ENCODE results near the gene ASAP2.

Gene ASAP2

DNA sequence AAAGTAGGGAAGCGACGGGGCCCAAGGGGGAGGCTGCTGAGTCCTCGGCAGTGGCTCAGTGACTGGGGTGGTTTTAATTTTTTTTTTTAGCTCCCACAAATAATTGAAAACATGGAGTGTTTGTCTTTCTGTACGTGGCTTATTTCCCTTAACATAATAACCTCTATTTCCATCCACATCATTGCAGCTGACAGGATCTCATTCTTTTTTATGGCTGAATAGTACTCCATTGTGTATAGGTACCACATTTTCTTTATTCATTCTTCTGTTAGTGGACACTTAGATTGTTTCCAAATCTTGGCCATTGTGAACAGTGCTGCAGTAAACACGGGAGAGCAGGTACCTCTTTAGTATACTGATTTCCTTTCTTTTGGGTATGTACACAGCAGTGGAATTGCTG lies 65.1 kb downstream of the ASAP2 start:
- DNase-seq (ENCODE audit: low read depth in 1 of 2, low spot score in 1 of 2), result no peak

DNA sequence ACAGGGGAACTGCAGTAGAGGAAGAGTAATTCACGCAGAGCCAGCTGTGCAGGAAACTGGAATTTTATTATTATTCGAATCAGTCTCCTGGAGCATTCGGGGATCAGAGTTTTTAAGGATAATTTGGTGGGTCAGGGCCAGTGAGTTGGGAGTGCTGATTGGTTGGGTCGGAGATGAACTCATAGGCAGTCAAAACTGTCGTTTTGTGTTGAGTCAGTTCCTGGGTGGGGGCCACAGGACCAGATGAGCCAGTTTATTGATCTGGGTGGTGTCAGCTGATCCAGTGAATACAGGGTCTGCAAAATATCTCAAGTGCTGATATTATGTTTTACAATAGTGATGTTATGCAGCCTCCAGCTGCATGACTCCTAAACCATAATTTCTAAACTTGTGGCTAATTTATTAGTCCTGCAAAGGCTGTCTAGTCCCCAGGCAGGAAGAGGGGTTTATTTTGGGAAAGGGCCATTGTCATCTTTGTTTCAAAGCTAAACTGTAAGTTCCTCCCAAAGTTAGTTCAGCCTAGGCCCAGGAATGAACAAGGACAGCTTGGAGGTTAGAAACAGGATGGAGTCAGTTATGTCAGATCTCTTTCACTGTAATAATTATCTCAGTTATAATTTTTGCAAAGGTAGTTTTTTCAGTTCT lies 67.0 kb downstream of the ASAP2 start:
- DNase-seq (ENCODE audit: low read depth in 1 of 2, low spot score in 1 of 2), result no peak

DNA sequence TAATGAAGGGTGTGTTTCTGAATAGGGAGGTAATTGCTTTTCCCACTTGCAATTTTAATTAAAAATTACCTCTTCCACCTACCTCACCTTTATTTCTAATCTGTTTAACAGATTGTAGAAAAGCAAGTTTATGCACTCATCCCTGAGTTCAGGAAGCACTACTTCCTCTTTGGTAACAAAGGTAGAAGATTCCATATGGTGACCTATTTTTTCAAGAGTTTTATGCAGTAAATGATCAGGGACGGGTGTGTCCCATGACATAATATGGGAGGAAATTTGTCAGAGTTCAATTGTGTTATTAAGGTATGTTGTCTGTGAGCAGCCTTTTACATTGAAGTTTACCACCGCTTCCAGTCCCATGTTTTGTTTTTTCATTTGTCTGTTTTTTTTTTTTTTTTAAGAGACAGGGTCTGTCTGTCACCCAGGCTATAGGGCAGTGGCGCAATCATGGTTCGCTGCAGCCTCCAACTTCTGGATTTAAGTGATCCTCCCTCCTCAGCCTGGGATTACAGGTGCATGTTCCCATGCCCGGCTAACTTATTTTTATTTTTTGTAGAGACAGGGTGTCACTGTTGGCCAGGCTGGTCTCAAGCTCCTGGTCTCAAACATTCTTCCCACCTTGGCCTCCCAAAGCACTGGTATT lies 68.2 kb downstream of the ASAP2 start:
- DNase-seq (ENCODE audit: low read depth in 1 of 2, low spot score in 1 of 2), result no peak

DNA sequence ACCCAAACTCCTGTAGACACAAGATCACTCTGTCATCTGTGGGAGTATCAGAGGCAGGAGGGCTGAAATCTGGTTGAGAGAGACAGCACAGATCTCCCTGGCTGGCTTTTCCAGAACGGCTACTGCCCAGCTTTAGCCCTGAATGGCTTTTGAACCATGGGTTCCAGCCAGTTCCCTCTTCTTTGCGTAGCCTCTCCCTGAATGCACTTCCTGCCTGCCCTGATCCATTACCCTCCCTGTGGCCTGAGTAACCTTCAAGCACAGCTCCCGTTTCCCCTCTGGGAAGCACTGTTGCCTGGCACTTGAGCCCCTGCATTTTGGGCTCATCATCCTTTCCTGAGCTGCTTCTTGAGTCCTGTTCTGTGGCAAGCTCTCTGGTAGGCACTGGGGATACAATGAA lies 68.8 kb downstream of the ASAP2 start:
- no peak for DNase-seq (ENCODE audit: low read depth in 1 of 2, low spot score in 1 of 2)

DNA sequence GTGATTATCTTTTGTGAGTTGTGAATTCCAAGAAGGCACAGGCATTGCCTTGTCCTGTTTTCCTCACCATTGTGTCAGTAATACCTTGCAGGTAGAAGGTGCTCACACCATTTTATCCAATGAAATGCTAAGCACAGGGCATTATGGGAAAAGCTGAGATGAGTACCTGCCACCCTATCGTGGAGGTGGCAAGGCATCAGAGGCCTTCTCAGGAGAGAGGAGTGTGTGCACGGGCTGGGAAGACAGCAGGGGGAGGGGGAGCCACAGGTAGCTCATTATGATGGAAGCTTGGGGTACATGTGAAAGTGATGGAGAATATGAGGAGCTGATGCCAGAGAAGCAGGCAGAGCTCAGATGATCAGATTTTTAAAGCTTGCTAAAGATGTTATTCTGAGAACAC lies 69.5 kb downstream of the ASAP2 start:
- DNase-seq (ENCODE audit: low read depth in 1 of 2, low spot score in 1 of 2), result no peak

DNA sequence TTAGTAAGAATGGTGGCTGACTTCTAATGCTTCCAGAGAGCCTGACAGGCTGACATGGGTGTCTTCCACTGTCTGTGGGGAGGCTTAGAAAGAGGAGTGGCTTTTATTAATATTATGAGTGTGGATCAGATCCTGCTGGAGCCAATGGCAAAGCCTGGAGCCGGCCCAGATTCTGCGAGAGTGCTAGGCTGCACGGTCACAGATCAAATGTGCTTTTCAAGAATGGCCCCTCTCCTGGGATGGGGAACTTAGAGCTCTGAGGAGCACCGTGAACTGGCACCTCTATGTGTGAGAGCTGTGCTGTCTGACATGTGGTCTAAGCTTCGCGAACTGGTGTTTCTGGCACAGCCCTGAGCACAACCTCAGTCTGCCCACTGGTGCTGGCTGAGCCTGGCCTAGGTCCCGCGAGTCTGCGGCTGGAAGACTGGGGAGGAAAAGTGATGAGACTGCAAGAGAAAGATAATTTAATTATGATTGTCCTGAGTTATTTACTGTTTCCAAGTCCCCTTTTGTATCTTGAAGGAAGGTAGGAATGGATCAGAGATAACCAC lies 70.4 kb downstream of the ASAP2 start:
- DNase-seq (ENCODE audit: low read depth in 1 of 2, low spot score in 1 of 2), result no peak

DNA sequence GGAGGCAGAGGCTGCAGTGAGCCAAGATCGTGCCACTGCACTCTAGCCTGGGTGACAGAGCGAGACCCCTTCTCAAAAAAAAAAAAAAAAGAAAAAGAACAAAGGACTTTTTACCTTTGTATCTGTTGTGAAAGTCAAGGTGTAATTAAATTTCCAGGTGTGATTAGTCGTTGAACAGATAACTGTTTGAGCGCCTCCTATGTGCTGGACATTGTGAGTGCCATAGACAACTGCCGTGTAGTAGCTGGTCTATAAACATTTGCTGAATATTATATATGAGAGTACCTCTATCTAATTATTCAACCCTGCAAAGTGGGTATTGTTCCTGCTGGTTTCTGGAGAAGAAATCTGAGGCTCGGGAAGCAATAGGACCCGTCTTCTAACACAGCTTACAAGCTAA lies 71.8 kb downstream of the ASAP2 start:
- DNase-seq (ENCODE audit: low read depth in 1 of 2, low spot score in 1 of 2), result no peak

DNA sequence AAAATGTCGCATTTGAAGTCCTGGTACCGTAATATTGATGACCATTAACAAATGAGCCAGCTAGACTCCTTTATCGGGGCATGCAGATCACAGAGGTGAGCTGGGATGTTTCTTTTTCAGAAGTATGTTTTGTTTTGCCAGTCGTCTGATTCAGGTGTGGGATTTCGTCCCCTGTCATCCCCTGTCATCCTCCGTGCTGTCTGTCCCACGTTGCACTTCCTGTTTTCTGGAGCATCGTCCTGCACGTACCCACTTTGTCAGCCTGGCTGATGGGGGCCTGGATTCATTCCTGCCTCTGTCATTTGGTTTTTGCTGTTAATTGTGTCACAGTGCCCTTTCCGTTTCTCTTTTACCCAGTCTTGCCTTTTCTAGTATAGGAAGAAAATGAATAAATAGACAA lies 72.8 kb downstream of the ASAP2 start:
- DNase-seq (ENCODE audit: low read depth in 1 of 2, low spot score in 1 of 2), result no peak

DNA sequence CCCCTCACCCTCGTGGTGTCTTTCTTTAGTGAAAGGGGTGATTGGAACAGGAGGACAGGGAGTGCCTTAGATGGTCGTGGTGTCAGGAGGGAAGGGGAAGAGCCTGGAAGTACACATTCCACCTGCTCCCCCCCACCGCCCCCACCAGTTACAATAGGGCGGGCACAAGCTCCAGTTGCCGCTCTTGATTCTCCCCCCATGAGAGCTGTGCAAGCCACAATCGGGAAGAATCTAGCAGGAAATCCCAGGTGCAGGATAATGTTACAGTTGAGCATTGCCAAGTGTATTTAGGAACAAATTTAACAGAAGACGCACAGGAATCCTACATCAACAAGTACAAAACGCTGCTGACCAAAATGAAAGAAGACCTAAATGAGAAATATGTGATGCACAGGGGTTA lies 73.6 kb downstream of the ASAP2 start:
- DNase-seq (ENCODE audit: low read depth in 1 of 2, low spot score in 1 of 2), result no peak

DNA sequence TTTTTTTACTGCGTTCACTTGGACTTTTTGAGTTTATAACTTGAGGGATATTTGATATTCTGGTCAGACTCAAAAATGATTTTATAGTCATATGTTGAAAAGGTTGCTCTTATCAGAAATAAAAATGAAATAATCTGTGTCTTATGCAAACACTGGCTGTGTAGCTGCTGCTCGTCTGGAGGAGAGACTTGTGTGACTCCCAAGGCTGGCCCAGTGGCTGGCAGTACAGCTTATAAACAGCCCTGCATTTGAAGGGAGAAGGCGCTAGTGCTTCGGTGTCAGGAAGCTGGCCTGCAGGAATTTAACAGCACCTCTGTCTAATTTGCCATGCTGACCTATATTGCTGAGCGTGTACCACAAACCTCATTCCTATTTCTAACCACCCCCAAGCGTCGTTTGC lies 74.5 kb downstream of the ASAP2 start:
- DNase-seq (ENCODE audit: low read depth in 1 of 2, low spot score in 1 of 2), result no peak

DNA sequence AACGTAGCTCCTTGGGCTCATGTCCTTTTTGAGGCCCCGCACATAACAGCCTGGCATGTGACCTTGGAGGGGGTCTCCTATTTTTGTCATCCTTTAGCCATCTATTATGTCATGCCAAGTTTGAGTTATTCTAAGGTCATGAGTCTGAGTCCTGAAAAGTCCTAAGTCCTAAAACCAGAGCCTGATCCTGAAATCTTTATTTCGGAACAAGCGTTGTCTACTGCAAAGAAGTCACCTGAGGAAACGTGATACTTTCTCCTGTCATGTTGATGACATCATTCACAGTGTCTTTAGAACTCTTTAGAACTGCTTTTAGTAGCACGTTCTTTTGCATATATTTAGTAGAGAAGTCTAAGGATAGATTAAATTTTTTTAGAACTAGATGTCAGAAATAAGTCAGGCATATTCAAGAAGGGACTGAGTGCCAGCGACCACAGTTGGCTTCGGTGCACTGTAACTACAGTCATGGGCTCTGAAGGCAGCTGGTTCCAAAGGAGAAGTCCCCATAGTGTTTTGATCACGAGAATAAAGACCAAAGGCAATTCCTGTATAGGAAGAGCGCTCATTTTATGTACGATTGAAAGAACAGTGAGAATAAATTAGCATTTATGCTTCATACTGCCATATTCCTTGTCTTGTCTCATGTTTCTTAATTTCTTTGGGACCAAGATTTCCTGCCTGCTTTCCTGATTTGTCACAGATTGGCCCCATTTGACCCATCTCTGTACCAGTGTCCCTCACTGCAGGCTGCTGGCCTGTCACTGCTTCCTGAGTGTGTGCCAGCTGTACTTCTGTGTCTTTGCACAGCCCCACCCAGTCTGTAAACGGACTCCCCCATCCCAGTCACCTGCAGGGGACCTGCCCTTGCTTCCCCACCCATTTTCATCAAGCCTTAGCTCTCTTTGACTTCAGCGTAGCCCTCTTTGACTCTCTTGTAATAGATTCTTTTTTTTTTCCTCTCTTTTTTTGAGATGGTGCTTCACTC lies 75.8 kb downstream of the ASAP2 start:
- DNase-seq (ENCODE audit: low read depth in 1 of 2, low spot score in 1 of 2), result no peak

DNA sequence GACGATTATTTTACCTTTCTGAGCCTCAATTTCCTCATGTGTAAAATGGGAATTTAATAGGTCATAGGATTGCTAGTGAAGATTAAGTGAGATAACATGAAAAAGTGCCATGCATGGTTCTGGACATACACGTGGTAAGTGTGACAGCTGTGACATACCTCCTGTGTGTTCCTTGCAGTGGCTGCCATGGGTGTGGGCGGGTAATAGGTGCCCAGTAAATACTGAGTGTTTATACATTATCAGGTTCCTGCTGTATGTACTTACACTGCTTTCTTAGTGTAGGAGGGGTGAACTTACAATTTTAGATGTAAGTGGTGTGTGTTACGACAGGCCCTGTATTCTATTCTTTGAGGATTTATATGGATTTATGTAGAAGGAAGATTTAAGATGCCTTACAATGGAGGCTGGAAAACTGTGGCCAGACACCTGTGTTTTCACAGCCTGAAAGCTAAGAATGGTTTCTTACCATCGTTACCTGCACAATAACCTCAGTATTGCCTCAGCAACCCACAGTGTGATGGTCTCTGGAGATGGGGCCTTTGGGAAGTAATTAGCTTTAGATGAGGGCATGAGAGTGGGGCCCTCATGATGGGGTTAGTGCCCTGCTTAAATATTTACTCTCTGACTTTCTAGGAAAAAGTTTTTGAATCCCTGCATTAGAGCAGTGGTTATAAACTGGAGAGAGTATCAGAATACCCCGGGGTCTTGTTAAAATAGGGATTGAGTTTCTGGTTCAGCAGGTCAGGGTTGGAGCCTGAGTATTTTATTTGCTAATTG lies 78.1 kb downstream of the ASAP2 start:
- DNase-seq (ENCODE audit: low read depth in 1 of 2, low spot score in 1 of 2), result no peak

DNA sequence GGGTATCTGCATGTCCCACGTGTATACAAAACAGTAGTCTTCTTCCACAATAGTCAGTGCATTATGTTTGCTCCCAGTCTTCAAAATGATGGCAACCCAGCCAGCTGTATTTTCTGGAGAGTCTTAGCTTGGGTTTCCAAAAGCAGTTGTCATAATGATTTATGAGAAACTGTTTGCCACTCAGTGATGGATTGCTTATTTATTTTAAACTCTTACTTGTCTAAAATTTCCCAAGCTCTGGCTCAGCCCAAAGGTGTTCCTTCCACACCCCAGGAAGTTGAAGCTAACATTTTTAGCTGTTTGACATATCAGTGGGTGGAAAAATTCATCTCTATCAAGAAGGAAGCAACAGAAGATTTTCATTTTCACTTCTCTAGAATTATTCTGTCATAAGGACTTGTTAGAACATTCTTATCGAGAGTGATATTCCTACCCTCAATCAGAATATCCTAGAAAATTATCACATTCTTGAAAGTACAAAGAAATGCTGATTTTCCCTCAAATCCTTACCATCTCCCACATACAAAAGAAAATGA lies 78.8 kb downstream of the ASAP2 start:
- no peak for DNase-seq (ENCODE audit: low read depth in 1 of 2, low spot score in 1 of 2)

DNA sequence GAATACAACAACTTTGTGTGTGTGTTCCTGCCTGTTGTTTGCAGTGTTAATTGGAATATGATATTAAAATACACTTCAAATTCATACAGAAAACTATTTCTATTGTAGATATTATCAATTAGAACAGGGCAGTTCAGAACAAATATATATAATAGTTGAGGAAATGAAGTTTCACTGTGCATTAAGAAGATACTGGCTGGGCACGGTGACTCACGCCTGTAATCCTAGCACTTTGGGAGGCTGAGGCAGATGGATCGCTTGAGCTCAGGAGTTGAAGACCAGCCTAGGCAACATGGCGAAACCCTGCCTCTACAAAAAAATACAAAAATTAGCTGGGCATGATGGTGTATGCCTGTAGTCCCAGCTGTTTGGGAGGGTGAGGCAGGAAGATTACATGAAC lies 79.3 kb downstream of the ASAP2 start:
- DNase-seq (ENCODE audit: low read depth in 1 of 2, low spot score in 1 of 2), result no peak

DNA sequence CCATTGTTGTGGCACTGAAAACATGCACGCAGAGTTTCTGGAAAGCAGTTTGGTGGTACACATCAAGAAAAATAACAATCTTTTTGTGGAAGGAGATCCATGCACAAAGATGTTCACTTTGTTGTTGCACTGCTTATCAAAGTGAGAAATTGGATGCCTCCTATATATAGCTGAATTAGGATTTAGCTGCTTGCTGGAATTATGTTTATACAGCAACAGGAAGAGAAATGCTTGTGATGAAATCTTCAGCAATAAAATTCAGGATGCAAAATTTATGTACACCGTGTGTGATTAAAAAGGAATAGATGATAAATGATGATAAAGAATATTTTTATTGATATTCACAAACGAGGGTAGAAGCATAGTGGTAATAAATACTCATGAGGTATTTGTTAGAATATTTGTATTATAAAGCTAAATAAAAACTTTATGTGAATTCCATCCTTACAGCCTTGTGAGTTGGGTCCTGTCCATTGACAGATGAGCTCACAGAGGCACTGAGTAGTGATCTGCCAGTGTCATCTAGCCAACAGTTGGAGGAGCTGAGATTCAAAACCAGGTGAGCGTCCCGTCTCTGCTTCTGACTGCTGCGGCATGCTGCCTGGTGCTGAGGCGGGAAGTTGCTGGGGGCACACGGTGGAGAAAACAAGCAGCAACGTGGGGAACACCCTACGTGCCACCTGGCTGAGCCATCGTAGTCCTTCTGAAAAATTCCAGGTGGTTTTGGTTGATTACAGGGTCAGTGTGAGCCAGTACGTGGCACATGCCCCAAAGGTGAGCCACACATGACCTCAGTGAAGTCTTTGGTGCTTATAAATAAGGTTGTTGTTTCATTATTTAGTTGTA lies 80.2 kb downstream of the ASAP2 start:
- DNase-seq (ENCODE audit: low read depth in 1 of 2, low spot score in 1 of 2), result no peak

DNA sequence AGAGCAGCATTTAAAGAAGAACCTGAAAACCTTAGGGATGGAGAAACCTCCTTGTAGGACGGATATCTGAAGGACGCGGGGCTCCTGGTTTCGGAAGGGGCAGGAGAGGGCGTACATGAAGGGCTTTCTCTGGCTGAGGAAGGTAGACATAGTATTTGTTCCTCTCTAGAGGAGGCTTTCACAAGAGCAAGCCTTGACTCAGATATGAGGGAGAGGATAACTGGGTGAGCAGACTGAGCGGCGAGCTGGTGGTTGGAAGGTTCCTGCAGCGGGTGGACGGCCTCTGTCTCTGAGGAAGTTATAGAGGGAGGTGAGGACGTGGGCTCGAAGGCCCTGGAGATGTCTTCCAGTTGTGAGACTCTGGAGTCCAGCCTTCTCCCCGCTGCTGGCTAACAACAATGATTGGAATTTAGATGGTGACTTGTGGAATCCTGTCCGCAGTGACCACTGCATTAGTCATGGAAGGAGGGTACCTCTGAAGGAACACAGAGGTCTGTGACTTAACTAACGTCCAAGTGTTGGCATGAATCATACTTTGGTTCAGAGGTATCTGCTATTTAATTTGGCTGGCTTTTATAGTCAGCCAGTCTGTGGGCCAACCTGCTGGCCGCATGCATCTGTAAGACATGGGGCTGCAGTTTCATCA lies 80.9 kb downstream of the ASAP2 start:
- no peak for DNase-seq (ENCODE audit: low read depth in 1 of 2, low spot score in 1 of 2)

DNA sequence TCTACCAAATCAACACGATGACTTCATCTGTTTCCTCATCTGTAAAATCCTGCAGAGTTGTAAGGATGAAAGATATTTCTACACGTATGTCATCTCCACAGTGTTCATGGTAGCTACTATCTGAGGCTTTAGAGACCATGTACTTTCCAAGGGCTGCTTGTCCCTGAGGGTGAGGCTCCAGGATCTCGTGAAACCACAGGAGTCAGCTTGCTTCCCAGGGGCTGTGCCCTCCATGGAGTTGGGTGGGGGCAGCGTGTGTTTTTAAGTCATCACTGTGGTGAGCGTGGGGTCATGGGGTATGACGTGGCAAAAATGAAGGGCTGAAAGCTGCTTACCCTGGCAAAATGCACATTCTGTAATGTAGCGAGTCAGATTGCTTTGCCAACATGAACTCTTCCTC lies 81.6 kb downstream of the ASAP2 start:
- no peak for DNase-seq (ENCODE audit: low read depth in 1 of 2, low spot score in 1 of 2)

DNA sequence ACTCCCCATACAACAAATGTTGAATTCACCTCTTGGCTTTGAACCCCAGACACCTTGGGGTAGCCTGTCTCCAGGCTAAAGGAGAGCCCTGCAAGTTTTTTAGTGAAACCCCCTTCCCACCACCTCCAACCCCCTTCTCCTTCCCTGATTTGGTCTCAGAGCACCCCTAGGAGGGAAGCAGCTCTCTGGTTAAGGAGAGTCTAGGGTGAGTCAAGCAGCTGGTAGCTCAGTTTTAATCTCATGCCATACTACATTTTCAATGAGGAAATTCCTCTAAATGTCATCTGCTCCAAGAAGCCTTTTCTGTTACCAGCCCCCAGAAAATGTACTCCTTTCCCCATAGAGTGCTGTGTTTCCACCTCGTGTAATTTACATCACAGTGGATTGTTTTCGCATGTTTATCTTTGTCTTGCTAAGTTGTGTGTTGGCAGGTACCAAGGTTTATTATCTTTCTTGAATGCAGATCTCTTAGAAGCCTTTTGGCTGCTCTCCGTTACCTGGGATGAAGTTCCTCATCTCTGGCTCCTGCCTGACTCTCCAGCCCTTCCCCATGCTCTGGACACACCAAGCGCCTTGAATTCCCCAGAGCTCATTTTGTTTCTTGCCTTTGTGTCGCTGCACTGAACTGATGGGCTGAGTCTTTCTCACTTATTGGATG lies 82.2 kb downstream of the ASAP2 start:
- DNase-seq (ENCODE audit: low read depth in 1 of 2, low spot score in 1 of 2), result no peak

DNA sequence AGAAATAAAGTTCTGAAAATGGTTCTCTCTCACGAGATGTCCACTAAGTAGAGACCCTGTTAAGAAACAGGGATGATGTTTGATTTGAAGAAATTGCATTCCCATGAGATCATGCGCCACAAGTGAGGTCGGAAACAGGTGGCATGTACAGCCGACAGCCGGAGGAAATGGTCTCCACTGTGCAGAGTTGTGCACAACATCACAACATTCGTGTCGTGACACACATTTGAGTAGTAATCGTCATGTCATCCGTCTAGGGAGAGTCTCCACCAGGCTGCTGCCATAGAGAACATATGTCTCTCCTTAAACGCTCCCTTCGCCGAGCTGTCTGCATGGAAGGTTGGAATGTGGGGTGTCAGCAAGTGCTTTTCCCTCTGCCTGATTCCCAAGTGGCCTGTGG lies 84.7 kb downstream of the ASAP2 start:
- DNase-seq (ENCODE audit: low read depth in 1 of 2, low spot score in 1 of 2), result no peak

Data from activated CD4-positive, alpha-beta T cell treated with anti-CD3 and anti-CD28 coated beads, Interleukin-2, amount 50 U/mL, for 24 hours (primary cell).